HG03097 (cell line): Measurements from ENCODE around the gene EME1.
"Not testable (repeated sequence)": the region's sequence is repeated elsewhere in the genome, so short reads cannot be mapped to it uniquely, and the experiment has no call there.

Source experiments
- ATAC-seq: cut with Tn5 transposase; IDR thresholded peaks from one replicate; pipeline ENCODE4 v1.9.1; 2021; ENCODE audit not compliant: unreplicated experiment, low FRiP score

EME1 gene

DNA sequence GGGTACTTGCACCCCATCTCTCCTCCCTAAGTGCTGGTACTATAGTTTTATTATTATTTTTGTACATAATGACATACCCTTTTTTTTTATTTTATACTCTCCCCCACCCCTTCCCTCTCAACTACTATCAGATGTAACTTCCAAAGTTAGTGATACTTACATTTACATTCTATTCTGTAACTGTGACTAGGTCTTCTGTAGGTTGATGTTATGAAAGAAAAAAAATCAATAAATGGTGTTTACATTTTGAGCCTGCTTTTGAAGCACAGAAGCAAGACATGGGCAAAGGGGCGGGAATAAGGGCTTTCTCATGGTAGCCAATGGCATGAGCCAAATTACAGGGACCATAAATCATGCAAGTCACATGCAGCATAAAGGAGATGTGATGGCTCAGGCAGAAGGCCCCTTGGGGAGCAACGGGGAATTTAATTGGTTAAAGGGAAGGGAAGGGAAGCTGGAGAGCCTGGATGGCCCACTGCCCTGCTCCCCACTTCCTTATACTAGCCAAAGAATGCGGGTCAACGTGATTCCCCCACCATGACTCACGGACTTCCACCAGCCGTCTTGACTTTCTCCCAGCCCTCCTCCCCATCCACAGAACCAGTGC lies 50.6 kb downstream of the EME1 start:
- no peak for ATAC-seq

DNA sequence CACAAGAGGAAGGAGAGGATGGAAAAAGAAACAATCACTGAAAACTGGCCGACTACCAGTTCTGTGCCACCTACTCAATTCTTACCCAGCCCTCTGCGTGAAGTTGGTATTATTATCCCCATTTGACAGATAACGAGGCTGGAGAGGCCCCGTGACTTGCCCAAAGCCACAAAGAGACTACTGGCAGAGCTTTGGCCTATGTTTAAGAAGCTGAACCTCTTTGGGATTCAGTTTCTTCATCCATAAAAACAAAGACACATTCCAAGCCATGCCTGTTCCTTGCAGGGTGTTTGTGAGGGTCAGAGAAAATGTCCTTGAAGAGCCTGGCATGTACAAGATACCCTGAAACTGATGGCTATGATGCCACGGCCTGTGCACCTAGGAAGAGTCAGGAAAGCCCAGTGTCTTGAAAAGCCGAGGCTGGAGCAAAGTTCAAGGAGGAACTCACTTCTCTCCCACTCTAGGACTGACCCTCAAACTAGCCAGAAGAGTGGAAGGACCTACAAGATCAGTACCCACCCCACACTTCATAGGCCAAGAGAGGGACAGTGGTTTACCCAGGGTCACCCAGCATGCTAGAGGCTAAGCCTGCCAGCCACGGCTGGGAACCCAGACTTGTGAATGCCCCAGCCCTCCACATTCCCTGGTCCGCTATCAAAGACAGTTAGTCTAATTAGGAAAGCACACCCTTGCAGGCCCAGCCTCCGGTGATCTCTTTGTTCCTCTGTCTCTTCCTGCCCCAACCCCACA lies 51.4 kb downstream of the EME1 start:
- no peak for ATAC-seq

DNA sequence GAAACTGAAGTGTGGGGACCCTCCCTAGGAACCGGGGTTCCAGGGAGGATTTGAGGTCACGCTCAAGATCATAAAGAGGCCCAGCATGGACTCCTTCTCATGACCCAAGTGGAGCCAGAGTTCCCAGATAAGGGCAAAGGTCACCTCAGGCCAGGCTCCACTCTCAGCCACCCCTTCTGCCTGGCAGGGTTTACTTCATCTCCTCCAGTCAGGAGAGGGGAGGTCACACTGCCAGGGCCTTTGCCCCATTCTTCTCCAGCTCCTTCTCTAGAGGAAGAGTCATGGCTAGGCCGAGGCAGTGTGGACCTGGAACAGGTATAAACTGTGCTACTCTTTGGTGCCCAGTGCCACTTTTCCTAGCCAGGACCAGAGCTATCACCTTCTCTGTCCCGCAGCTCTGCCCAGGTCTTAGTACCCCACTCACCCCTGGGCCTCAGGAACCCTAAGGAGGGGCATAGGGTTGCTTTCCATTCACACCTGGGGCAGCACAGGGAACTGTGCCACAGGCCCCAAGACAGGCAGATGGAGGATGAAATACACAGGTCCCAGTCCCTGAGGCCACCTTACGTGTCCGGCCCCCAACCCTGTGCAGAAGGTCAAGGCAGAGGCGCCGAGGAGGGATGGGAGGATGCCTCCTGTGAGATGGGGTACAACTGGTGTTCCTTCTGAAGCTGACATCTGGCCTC lies 52.1 kb downstream of the EME1 start:
- no peak for ATAC-seq

DNA sequence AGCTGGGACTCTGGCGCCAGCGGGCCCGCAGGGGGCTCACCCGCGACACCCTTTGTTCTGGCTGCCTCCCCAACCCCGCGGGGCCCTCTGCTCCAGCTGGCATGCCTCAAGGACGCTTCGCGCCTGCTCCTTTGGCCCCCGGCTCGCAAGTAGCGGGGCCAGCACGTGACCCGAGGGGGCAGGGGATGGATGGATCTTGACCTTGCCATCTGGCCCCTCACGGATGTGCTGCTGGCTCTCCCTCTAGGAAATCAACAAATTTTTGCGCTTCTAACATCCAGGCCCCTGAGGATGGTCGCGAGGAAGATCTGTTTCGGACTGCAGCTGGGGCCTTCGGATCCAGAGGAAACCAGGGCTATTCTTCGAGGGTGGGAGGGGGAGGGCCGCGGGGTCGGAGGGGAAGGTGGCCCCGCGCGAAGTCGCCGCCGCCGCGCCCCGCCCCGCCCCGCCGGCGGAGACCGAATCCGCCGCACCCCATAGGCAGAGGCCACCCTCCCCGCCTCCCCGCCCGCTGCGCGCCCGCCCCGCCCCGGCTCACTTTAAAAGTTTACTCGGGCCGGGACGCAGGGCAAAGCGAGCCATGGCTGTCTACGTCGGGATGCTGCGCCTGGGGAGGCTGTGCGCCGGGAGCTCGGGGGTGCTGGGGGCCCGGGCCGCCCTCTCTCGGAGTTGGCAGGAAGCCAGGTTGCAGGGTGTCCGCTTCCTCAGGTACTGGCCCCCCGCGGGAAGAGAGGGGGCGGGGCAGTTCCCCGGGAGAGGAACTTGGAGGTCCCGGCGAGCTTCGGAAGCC lies 52.8 kb downstream of the EME1 start, which contains the start of gene ACSF2:
TSS of gene ACSF2 (plus strand) at position 537 of the 790 bp plus-strand sequence. CDS start at position 581, 44 bp downstream.
- ATAC-seq = no peak

DNA sequence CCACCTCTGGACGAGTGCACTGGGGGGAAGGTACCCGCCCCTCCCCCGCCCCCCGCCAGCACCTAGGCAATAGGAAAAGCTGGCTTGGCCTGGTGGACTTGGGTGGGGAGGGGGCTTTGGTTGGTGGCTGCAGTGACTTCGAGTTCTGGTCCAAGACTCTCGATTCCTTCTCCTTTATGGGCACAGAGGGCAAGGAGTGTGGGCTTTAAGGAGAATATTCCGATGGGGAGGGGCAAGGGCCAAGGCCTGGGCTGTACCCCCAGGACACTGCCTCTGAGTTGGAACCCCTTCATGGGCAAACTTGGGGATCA lies 53.4 kb downstream of the EME1 start:
- ATAC-seq = no peak

DNA sequence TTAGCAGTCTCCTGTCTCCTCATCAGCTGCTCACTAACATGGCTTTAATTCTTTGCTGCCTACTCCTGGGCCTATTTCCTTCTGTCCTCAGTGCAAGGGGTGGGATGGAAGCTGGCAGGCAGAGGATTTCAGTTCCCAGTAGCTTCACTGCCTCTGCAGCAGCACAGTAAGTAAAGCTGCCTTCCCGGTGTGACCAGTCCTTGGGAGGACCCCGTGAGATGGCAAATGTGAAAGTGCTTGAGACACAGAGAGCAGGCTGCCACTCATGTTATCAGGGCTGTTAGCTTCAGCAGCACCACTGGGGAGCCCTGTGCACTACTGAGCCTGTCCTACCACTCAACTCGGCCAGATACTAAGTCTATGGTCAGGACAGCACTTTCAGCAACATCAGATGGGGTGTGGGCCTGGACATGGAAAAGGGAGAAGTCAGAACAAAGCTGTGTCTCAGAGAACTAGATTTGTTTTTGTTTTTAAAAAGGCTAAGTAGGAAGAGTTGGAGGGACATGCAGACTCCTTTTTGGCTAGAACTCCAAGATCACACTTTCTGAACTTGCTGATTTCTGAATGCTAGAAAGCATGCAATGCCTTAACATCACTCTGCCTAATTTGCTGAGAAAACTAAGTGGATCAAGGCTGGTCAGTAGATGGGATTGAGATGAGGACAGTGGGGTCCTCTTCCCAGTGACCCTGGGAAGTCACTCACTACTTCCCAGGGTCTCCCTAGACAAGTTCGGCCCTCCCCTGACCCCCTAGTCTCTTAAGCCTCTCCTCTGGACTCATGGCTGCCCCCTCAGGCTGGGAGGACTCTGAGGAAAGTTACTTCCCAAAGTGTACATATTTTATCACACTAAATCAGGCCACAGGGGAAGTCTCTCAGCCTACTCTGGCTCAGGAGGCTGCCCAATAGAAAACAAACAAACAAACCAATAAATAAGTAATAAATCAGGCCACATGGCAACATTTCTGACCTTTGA lies 54.1 kb downstream of the EME1 start:
- ATAC-seq = no peak

DNA sequence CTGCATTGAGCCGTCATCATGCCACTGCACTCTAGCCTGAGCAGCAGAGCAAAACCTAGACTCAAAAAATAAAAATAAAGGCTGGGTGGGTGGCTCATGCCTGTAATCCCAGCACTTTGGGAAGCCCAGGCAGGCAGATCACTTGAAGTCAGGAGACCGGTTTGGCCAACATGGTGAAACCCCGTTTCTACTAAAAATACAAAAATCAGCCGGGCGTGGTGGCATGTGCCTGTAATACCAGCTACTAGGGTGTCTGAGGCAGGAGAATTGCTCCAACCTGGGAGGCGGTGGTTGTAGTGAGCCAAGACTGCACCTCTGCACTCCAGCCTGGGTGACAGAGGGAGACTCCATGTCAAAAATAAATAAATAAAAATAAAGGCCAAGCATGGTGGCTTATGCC lies 55.1 kb downstream of the EME1 start:
- not testable (repeated sequence) for ATAC-seq

DNA sequence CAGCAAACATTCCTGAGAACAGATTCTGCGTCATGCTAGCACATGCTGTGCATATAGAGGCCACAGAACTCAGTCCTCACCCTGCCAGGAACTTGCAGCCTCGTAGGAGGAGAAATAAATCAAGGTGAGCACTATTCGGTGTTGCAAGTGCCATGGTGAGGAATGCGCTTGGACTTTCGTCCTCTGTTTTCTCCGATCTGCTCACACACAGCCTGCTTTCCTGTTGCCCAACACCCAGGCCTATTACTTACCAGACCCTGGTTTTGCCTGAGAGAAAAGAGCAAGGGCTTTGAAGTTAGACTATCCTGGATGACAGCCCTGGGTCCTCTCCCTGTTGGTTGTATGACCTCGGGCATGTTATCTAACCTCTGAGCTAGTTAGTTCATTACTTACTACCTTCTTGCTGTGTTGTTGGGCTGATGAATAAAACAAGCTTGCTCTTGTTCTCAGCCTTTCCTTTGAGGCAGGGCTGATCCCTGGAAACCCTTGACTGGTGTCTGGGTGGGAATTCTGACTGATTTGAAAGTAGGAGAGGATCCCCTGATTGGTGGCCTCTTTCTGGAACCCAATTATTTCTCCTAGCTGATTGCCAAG lies 55.9 kb downstream of the EME1 start:
- ATAC-seq = no peak

DNA sequence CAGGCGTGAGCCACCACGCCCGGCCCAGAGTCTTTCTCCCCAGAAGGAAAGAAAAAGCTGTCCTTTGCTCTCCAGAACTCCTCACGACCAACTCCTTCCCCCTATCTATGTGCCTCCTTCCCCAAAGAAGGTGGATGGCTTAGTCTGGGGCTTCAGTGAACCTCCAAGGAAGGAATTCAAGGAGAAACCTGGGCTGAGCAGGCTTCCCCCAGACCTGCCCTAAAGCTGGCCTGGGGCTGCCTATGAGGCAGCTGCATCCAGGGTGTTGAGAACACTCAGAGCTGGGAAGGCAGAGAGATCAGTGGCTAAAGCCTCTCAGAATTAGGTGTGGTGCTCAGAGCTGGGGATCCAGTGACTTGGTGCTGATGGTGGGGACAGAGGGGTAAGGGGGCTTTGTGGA lies 56.8 kb downstream of the EME1 start:
- ATAC-seq = no peak
